ENCODE data around the gene HOXA9. TPM values are rescaled to one million over a fixed set of nuclear protein-coding genes. Genes with fewer than 3 reads are reported as not detected.

HOXA9 gene
- total RNA-seq = not detected
- not detected for polyA plus RNA-seq

GRCh38 chr7:27165089-27165995 lies at the start of gene HOXA9:
Gene HOXA9 (minus strand): TSS chr7:27165537. CDS start chr7:27165457, 80 bp downstream.
- Histone ChIP-seq H3K27ac (ENCODE audit: low read depth, low read length) (no peak within 1 kb of the TSS), H3K27me3 (ENCODE audit: insufficient read depth, low read length, poor library complexity, severe bottlenecking) (peaks cover 87% of the 10 kb centered on the region), H3K9me3 (ENCODE audit: low read length) (no peaks in the 10 kb centered on the region), H3K4me1 (ENCODE audit: insufficient read depth, low read length) (peaks cover 31% of the 10 kb centered on the region), H3K4me3 (ENCODE audit: low read length) (no peak within 1 kb of the TSS), H3K36me3 (ENCODE audit: insufficient read depth, low read length) (no peaks in the 10 kb centered on the region)
- peaks cover 0 to 9% (median 0%) of the 10 kb centered on the region in 5 donors for H3K9me3 Mint-ChIP-seq
- peaks cover 80 to 82% of the 10 kb centered on the region in 2 donors for H3K27me3 Mint-ChIP-seq
- no peaks in the 10 kb centered on the region for H3K36me3 Mint-ChIP-seq
- POLR2A ChIA-PET = no interaction called here
- H3K27ac Mint-ChIP-seq = peak within 1 kb of the TSS in 5 of 8 donors; percentile 41 to 83 (median 57)
- CTCF ChIA-PET = interaction anchor here (0.7 to 5.6 kb wide), 6 partner anchors 8 to 483 kb away, joined by 3 to 71 read pairs (median 4); partner anchors contain the start of genes HOXA3 and HOXA7
- H3K4me3 Mint-ChIP-seq = peak within 1 kb of the TSS; percentile 54 to 82 (median 68)
- DNase-seq = no peak
- peaks cover 17 to 34% (median 23%) of the 10 kb centered on the region in 3 donors for H3K4me1 Mint-ChIP-seq

- CTCF ChIA-PET = no interaction called here
Measured at GRCh38 chr7:27214239-27214950, 49.1 kb upstream of the HOXA9 start.

GRCh38 chr7:27213433-27214238 lies 48.3 kb upstream of the HOXA9 start:
- Histone ChIP-seq H3K36me3 (ENCODE audit: insufficient read depth, low read length) (no peaks in the 10 kb centered on the region), H3K27me3 (ENCODE audit: insufficient read depth, low read length, poor library complexity, severe bottlenecking) (peaks cover 38% of the 10 kb centered on the region), H3K4me3 (ENCODE audit: low read length) (no peak overlapping the region), H3K9me3 (ENCODE audit: low read length) (no peaks in the 10 kb centered on the region), H3K4me1 (ENCODE audit: insufficient read depth, low read length) (no peaks in the 10 kb centered on the region), H3K27ac (ENCODE audit: low read depth, low read length) (no peak overlapping the region)
- Mint-ChIP-seq H3K4me3 (no peak overlapping the region), H3K9me3 (no peaks in the 10 kb centered on the region), H3K36me3 (no peaks in the 10 kb centered on the region), H3K4me1 (peaks cover 6 to 12% (median 10%) of the 10 kb centered on the region in 3 donors), H3K27me3 (peaks cover 66 to 92% of the 10 kb centered on the region in 2 donors), H3K27ac (no peak overlapping the region)
- ChIA-PET POLR2A (no interaction called here), CTCF (no interaction called here)
- DNase-seq = no peak

More at GRCh38 chr7:27214239-27214950, 49.1 kb upstream of the HOXA9 start:
- peaks cover 6 to 12% (median 10%) of the 10 kb centered on the region in 3 donors for H3K4me1 Mint-ChIP-seq
- Histone ChIP-seq H3K4me1 (ENCODE audit: insufficient read depth, low read length) (no peaks in the 10 kb centered on the region), H3K27me3 (ENCODE audit: insufficient read depth, low read length, poor library complexity, severe bottlenecking) (peaks cover 32% of the 10 kb centered on the region), H3K27ac (ENCODE audit: low read depth, low read length) (no peak overlapping the region), H3K4me3 (ENCODE audit: low read length) (no peak overlapping the region), H3K9me3 (ENCODE audit: low read length) (no peaks in the 10 kb centered on the region), H3K36me3 (ENCODE audit: insufficient read depth, low read length) (no peaks in the 10 kb centered on the region)
- no peaks in the 10 kb centered on the region for H3K9me3 Mint-ChIP-seq
- H3K27ac Mint-ChIP-seq = no peak overlapping the region
- DNase-seq = no peak
- POLR2A ChIA-PET = no interaction called here
- peaks cover 63 to 91% of the 10 kb centered on the region in 2 donors for H3K27me3 Mint-ChIP-seq
- H3K36me3 Mint-ChIP-seq = no peaks in the 10 kb centered on the region
- no peak overlapping the region for H3K4me3 Mint-ChIP-seq

- H3K9me3 Mint-ChIP-seq = no peaks in the 10 kb centered on the region
- H3K36me3 Mint-ChIP-seq = no peaks in the 10 kb centered on the region
- H3K27me3 Mint-ChIP-seq = peaks cover 70 to 91% of the 10 kb centered on the region in 2 donors
- ChIA-PET CTCF (no interaction called here), POLR2A (no interaction called here)
- Histone ChIP-seq H3K27ac (ENCODE audit: low read depth, low read length) (no peak overlapping the region), H3K4me1 (ENCODE audit: insufficient read depth, low read length) (no peaks in the 10 kb centered on the region), H3K4me3 (ENCODE audit: low read length) (no peak overlapping the region), H3K36me3 (ENCODE audit: insufficient read depth, low read length) (no peaks in the 10 kb centered on the region), H3K27me3 (ENCODE audit: insufficient read depth, low read length, poor library complexity, severe bottlenecking) (peaks cover 41% of the 10 kb centered on the region), H3K9me3 (ENCODE audit: low read length) (no peaks in the 10 kb centered on the region)
- DNase-seq = no peak
- no peak overlapping the region for H3K27ac Mint-ChIP-seq
- no peak overlapping the region for H3K4me3 Mint-ChIP-seq
- H3K4me1 Mint-ChIP-seq = peaks cover 6 to 12% (median 10%) of the 10 kb centered on the region in 3 donors
Measured at GRCh38 chr7:27212497-27213432, 47.4 kb upstream of the HOXA9 start.

GRCh38 chr7:27211764-27212204 lies 46.4 kb upstream of the HOXA9 start:
- Mint-ChIP-seq H3K36me3 (no peaks in the 10 kb centered on the region), H3K27ac (no peak overlapping the region), H3K4me1 (peaks cover 6 to 12% (median 10%) of the 10 kb centered on the region in 3 donors), H3K27me3 (peaks cover 68 to 94% of the 10 kb centered on the region in 2 donors), H3K4me3 (no peak overlapping the region), H3K9me3 (no peaks in the 10 kb centered on the region)
- H3K27me3 ChIP-seq (ENCODE audit: insufficient read depth, low read length, poor library complexity, severe bottlenecking) = peaks cover 47% of the 10 kb centered on the region
- no peaks in the 10 kb centered on the region for H3K36me3 ChIP-seq (ENCODE audit: insufficient read depth, low read length)
- H3K27ac ChIP-seq (ENCODE audit: low read depth, low read length) = no peak overlapping the region
- CTCF ChIA-PET = interaction anchor here (1.0 kb wide), 1 partner anchor 13 kb away, joined by 4 read pairs; no protein-coding TSS in a partner anchor
- POLR2A ChIA-PET = no interaction called here
- no peaks in the 10 kb centered on the region for H3K9me3 ChIP-seq (ENCODE audit: low read length)
- no peak overlapping the region for H3K4me3 ChIP-seq (ENCODE audit: low read length)
- no peaks in the 10 kb centered on the region for H3K4me1 ChIP-seq (ENCODE audit: insufficient read depth, low read length)
- DNase-seq = no peak

GRCh38 chr7:27211084-27211446 lies 45.7 kb upstream of the HOXA9 start:
- Mint-ChIP-seq H3K27me3 (peaks cover 70 to 94% of the 10 kb centered on the region in 2 donors), H3K9me3 (peaks cover 0 to 4% (median 0%) of the 10 kb centered on the region in 5 donors), H3K4me1 (peaks cover 6 to 14% (median 10%) of the 10 kb centered on the region in 3 donors), H3K36me3 (no peaks in the 10 kb centered on the region), H3K27ac (peak overlapping the region in 1 of 8 donors; percentile 45), H3K4me3 (no peak overlapping the region)
- POLR2A ChIA-PET = no interaction called here
- Histone ChIP-seq H3K27me3 (ENCODE audit: insufficient read depth, low read length, poor library complexity, severe bottlenecking) (peaks cover 54% of the 10 kb centered on the region), H3K4me3 (ENCODE audit: low read length) (no peak overlapping the region), H3K4me1 (ENCODE audit: insufficient read depth, low read length) (no peaks in the 10 kb centered on the region), H3K36me3 (ENCODE audit: insufficient read depth, low read length) (no peaks in the 10 kb centered on the region), H3K27ac (ENCODE audit: low read depth, low read length) (no peak overlapping the region), H3K9me3 (ENCODE audit: low read length) (no peaks in the 10 kb centered on the region)
- no peak for DNase-seq
- CTCF ChIA-PET = interaction anchor here (0.9 to 4.6 kb wide), 3 partner anchors 13 to 50 kb away, joined by 3 to 22 read pairs (median 4); no protein-coding TSS in a partner anchor

Measured in CD8-positive, alpha-beta memory T cell (primary cell).